ENCODE results near the gene PIGQ.

Gene PIGQ

DNA sequence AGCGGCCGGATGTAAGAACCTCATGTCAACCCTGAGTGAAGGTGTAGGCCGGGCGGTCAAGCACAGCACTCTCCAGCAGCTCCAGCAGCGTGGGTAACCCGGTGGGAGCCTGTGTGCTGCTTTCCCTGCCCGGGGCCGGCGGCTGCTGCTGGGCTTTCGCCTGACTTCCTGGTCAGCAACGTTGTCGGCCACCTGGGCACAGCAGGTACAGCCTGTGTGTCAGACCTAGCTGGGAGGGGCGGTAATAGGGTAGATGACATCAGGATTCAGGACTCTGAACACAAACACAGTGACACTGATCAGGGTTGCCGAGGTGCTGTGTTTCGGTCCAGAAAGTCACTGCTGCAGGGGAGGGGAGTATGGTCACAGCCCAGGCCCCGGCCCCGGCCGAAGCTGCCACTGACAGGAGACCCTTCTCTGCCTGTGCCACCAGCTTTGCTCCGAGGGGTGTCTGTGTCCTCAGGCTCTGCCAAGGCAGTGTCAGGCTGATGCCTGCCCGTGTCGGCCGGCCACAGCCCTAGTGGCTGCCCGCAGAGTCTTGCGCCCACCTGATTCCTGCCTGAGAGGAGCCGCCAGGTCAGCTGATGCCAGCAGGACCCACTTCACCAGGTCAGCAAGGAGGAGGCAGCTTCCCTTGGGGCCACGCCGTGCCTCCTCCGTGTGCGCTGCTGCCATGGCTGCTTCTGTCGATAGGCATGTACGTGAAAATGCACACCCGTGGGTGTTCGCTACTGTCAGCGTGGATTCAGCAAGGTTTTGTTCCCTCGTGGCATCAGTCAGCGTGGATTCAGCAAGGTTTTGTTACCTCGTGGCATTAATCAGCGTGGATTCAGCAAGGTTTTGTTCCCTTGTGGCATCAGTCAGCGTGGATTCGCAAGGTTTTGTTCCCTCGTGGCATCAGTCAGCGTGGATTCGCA is 29.3 kb downstream of the PIGQ start:
- no peak for DNase-seq (ENCODE audit: extremely low read depth in 1 of 2, low read depth in 1 of 2)

DNA sequence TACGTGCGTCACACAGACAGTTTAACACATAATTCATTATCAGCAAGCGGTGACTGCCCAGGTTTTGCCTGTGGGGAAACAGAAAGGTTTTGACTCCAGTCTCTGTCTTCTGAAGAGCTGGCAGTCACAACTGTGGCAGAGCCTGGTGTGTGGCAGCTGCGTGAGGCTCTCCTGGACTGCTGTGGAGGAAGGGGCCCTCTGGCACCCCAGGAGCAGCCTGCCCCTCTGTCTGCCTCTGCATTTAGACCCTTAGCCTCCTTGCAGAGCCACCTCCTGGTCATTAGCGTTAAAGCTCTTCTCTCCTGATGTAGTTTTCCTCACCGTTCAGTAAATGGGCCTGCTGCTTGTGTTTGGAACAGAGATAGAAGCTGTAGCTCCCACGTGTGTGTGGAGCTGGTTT is 31.0 kb downstream of the PIGQ start:
- no peak for DNase-seq (ENCODE audit: extremely low read depth in 1 of 2, low read depth in 1 of 2)

DNA sequence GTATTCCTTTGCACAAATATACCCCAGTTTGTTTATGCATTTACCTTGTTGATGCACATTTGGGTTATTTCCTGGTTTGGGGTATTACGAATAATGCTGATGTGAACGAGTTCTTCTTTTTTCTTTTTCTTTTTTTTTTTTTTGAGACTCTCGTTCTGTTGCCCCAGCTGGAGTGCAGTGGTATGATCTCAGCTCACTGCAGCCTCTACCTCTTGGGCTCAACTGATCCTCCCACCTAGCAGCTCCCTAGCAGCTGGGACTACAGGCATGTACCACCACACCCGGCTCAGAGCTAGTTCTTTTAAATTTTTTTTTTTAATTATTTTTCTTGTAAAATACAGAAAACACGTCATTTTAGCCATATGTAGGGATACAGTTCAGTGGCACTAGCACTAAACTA is 34.2 kb downstream of the PIGQ start:
- no peak for DNase-seq (ENCODE audit: extremely low read depth in 1 of 2, low read depth in 1 of 2)

DNA sequence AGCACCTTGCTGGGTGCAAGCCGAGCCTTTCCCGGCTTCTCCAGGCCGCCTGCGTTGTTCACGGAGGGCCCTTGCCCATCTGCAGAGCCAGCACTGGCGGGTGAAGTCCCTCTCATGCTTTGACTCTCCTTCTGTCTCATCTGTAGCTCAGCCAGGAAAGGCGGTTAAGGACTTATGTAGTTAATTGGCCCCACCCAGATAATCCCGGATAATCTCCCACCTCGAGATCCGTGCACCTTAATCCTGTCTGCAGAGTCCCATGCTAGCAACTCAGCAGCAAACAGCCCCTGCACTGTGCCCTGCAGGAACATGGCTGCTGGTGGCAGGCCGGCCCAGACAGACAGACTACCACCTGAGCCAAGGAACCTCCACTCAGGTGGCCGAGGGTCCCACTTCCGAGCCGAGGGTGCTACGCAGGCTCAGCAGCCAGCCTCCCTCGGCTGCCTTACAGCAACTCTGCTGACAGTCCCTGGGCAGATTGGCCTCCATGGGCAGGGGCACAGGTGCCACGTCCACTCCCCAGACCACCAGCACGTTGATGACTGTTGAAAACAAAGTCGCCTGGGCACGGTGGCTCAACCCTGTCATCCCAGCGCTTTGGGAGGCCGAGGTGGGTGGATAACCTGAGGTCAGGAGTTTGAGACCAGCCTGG is 37.0 kb downstream of the PIGQ start:
- no peak for DNase-seq (ENCODE audit: extremely low read depth in 1 of 2, low read depth in 1 of 2)

DNA sequence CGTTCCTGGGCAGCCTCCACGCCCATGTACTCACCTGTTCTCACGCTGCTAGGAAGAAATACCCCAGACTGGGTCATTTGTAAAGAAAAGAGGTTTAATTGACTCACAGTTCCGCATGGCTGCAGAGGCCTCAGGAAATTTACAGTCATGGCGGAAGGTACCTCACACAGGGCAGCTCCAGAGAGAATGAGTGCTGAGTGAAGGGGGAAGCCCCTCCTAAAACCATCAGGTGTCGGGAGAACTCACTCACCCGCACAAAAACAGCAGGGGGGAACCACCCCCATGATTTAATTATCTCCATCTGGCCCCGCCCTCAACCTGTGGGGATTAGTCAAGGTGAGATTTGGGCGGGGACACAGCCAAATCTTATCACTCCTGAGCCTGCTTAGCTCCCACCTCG is 38.3 kb downstream of the PIGQ start:
- no peak for DNase-seq (ENCODE audit: extremely low read depth in 1 of 2, low read depth in 1 of 2)

DNA sequence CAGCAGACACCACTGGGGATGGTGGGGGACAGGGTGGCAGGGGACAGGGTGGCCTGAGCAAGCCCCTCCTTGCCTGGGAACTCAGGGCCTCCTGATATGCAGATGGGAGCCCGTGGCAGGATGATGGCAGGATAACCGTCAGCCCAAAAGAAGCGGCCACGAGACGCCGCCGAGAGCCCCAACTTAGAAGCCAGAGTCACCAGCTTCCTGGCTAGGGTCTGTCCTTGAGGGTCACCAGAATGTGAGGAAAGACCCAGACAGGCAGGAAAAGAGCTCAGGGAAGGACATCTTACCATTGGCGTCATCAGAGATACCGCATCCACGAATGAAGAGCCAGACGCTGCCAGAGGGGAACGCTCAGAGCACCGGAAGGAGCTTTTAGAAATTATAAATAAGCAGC is 39.5 kb downstream of the PIGQ start:
- DNase-seq (ENCODE audit: extremely low read depth in 1 of 2, low read depth in 1 of 2): no peak

DNA sequence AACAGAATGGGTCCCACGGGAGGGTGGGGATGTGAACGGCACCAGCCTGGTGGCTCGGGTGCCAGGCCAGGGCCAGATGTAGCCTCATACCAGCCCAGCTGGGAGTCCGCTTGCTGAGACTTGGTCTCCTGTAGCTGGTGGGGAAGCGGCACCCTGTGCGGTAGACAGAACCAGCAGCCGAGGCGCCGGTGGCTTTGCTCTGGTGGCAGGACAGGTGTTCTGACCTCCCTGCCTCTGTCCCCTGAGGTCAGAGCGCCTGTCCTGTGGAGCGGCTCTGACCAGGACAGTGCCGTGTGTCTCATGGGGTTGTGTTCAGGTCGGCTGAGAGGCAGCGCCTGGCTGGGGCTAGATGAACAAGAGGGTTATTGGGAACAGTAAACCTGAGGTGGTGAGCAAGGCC is 40.2 kb downstream of the PIGQ start:
- DNase-seq (ENCODE audit: extremely low read depth in 1 of 2, low read depth in 1 of 2): no peak

DNA sequence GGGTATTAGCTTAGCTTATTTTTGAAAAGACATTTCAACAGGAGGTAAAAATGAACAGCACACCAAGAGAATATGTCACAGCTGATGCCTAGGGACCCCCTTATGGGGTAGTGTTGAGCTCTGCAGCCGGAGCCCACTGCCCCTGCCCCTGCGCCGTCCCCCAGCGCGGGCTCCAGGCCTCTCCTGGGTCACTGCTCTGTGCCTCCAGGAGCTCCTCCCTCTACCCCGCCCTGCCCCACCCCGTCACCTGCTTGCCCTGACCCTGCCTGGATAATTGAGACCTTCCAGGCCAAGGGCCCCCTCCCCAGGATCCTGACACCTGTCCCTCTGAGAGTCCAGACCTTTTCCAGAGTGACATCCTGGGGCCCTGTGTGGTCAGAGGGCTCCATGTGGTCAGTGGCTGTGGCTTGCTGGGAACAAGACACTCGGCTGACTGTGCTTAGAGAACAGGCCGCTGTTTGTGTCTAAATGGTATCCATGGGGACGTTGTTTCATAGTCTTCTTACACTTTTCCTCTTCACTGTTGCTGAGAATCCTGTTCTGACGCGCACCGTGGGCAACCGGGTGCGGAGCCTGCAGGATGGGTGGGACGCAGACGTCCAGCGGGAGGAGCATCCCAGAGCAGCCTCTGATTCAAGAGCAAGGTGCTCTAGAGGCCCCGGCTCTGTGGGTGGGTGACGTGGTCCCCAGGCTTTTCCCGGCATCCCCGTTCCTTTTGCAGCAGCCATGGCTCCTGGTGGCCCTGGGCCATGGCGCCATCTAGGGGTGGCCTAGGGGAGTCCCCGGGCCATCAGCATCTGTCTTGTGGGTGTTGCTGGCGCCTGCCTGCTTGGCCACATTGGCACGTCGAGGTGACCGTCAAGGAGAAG is 41.0 kb downstream of the PIGQ start:
- peak in 1 of 2 donors; percentile 35 for DNase-seq (ENCODE audit: extremely low read depth in 1 of 2, low read depth in 1 of 2)

DNA sequence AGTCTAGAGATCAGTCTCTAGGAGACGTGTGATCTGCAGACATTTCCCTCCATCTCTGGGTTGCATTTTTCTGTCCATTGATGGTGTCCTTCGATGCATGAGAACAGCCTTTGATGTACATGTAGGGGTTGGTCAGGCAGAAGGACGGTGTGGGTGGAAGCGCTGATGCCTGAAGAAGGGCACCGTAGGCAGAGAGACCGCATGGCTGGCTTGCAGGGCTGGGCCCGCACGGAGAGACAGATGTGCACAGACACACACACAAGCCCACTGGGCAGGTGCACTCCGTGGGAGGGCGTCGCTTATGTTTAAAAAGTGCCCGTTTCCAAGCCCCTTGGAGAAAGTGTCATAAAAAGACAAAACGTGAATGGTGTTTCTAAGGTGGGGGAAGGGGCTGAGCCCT is 45.4 kb downstream of the PIGQ start:
- DNase-seq (ENCODE audit: extremely low read depth in 1 of 2, low read depth in 1 of 2): no peak

DNA sequence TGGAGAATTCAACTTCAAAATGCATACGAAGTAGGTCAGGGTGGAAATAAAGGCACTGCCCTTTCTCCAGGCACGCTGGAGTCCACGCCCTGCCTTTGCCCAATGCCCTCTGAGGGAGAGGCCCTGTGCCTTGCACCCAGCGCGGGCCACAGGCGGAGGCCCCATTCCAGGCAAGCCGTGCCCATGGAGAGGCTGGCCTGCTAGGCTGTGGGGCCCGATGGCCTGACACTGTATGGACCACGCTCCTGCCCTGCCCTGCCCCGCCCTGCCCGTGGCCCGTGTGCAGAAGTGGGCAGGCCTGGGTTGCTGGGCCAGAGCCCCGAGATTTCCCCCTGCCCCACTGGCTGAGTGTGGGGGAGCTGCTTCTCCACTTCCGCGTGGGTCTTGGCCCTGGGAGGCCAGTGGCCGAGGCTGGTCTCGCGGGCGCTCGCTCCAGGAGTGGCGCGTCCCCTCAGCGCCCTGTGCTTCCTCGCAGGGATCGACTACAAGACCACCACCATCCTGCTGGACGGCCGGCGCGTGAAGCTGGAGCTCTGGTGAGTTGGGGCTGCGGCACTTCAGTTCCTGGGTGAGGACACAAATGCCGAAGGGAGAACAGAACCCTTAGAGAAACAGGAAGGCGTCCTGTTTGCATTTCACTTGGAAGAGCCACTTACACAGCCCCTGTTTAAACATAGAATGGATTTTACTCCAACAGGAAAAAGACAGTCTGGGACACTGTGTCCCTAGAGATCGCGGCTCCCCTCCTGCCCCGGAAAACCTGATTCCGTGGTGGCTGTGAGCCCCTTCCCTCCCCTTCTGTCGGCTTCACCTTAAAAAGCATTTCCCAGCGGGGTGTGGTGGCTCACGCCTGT is 47.2 kb downstream of the PIGQ start:
- no peak for DNase-seq (ENCODE audit: extremely low read depth in 1 of 2, low read depth in 1 of 2)

DNA sequence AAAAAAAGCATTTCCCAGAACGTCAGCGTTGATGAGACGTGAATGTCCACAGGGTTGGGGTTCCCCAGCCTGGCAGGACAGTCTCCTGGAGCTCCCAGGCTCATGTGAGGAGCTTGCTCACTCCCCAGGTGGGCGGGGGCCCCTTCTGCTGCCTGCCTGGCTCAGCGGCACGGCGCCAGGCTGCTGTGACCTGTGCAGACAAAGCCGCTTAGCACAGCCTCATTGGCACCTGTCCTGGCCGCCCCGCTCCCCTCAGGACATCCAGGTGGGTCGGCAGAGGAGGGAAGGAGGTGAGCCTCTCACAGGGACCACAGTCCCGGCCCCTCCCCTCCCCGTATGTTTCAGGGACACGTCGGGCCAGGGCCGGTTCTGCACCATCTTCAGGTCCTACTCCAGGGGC is 48.1 kb downstream of the PIGQ start:
- no peak for DNase-seq (ENCODE audit: extremely low read depth in 1 of 2, low read depth in 1 of 2)

DNA sequence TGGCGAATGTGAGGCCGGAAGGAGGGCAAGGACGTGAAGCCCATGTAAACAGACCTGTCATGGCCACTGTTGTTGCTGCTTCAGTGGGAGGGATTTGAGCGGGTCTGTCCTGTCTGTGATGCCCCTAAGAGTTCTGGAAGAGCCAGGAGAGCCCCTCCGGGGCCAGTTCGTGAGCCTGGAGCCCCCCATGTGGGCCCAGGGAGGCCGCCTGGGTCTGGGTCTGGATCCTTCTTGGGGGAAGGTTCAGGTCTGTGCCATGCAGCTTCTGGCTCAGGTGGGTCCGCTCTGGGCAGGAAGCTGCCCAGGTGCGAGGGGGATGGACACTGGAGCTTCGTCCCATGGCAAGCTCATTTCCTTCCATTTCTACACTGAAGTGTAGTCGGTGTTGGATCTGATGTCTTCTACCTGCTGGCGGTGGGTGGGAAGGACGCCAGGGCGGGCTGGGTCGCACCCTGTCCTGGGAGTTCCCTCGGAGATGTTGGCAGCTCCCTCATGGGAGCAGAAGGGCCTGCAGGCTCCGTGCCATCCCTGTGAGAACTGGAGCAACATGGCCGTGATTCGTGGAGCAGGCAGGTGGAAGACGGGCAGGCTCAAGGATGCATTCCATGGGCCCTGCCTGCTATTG is 49.8 kb downstream of the PIGQ start:
- DNase-seq (ENCODE audit: extremely low read depth in 1 of 2, low read depth in 1 of 2): no peak

DNA sequence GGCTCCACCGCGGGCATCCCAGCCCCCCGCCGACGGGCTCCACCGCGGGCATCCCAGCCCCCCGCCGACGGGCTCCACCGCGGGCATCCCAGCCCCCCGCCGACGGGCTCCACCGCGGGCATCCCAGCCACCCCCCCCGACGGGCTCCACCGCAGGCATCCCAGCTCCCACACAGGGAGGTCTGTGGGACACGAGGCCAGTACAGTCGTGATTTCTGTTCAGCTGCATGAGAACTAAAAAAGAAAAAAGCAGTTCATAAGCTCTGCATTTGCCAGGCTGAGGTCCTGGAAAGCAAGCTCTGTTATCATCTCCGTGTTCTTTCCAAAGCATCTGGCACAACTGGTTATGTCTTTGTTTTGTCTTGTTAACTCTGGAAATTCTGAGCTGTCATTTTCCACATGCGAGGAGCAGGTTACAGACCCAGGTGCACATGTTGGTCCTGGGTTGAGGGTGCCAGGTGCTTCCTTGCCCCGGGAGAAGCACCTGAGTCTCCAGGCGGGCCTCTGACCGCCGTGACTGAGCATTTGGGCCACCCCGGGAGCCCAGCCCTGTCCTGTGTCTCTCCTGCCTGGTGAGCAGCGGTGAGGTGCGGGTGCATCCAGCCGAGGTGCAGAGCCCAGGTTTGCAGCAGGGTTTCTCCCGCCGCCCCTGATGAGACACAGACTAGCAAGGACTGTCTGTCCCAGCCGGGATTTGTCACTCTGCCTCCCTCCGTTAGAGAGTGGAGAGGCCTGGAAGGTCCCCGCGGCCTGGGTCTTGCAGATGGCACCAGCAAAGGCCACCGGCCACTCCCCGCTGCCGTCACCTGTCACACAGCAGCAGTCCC is 51.1 kb downstream of the PIGQ start:
- DNase-seq (ENCODE audit: extremely low read depth in 1 of 2, low read depth in 1 of 2): no peak

DNA sequence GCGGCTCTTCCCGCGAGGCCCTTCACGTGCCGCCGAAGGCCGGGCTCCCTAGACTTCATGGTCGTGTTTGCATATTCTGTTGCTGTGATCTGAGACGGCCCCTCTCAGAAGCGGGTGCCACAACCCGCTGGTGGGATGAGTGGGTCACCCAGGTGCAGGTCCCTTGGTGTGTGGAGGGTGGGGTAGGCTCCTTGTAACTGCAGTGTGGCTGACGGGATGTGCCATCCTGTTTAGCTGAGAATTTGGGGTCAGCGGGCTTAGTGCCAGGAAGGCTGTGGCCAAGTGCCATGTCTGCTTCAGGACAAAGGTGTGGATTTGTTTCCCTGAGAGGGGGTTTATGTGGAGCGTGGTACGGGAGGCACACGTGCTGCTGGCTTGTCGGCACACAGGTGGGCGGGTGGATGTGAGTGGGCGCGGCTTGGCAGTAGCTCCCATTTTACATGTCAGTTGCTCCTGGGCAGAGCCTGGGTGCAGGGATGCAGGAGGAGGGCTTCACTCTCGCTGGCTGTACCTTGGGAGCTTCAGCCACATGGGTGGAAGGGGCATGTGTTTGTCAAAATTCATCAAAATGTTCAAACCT is 51.8 kb downstream of the PIGQ start:
- no peak for DNase-seq (ENCODE audit: extremely low read depth in 1 of 2, low read depth in 1 of 2)

DNA sequence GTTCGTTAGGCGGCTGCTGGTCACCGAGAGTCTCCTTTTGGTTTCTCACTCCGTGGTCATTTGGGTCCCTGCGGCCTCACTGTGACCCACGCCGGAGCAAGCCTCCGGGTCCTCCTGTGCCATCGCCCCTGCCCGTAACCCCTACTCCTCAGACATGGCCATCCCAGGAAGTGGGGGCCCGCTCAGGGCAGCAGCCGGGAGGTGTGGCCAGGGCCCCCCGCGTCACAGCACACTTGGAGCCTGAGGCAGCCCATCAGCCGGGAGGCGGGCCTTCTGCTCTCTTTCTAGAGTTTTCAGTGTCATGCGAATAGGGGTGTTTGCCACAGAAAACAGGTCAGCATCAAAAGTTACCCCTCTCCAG is 53.1 kb downstream of the PIGQ start:
- DNase-seq (ENCODE audit: extremely low read depth in 1 of 2, low read depth in 1 of 2): no peak

DNA sequence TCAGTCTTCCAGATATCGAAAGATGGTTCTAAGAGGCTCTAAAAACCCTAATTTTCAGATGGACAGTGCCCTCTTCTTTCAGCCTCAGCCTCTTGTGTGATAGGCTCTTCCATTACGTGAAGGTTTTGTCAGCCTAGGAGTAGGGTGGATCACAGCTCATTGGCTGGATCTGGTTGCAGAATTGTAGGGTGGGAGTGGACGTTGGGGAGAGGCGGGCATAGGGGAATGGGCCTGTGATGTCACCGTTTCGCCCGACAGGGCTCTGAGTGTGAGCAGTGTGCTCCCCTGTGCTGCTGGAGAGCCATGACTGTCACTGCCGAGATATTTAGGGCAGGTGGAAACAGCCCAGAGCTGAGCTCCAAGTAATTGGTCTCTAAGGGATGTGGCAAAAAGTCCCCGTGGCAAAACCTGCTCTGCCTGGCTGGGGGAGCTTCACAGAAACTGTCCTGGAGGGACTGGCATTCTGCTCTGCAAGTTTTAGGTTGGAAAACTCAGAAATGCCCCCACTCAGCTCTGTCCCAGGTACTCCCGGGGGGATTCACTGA is 54.8 kb downstream of the PIGQ start:
- DNase-seq (ENCODE audit: extremely low read depth in 1 of 2, low read depth in 1 of 2): no peak

DNA sequence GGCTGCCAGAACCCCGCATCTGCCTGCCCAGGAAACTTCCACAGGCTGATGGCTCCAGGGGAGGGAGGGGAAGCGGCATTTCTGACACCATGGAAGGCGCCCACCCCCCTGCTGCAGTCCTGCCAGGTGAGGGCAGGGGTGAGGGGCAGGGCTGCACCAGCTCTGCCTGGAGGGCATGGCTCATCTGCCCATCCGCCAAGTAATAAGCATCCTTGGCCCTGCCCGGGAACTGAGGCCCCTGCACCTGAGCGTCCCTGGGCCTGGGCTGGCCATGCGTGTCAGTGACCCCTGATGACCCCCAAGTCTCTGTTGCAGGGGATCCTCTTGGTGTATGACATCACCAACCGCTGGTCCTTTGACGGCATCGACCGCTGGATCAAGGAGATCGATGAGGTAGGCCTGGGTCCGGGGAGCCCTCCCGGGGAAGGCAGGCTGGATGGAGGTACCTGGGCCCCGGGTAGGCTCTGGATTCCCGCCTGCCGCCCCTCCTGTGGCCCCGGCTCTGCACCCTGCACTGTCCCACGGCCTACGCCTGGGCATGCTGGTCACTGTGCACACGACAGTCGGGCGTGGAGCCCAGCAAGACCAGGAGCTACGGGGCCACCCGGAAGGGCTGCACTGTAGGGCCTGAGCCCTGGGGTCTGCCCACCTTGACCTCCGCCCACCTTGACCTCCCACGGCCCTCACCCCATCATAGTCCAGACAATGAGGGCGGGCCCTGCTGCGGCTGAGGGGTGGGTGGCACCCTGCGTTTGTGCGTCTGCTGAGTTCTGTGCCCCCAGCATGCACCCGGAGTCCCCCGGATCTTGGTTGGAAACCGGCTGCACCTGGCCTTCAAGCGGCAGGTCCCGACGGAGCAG is 55.6 kb downstream of the PIGQ start:
- DNase-seq (ENCODE audit: extremely low read depth in 1 of 2, low read depth in 1 of 2): no peak

Data from activated CD8-positive, alpha-beta memory T cell treated with anti-CD3 and anti-CD28 coated beads for 1 hour (primary cell).